Upper lobe of left lung (tissue), 4 donors: ENCODE data around the gene GNA14.

Source experiments
- POLR2AphosphoS5 ChIP-seq, 2 donors: sonication (generic); formaldehyde crosslinking; IDR thresholded peaks; one replicate each; pipeline ENCODE4 v1.5.1; 2017; ENCODE audit warnings: antibody characterized with exemption in 2 of 2
- TF ChIP-seq, protein P1 (sequence below), 6 experiments: fragments of 450-650 bp in 4 of 6; fragments of 200-600 bp in 2 of 6; sonication (generic) in 2 of 6; IDR thresholded peaks; one replicate each; pipeline ENCODE4 v1.5.1; 2016 to 2019; ENCODE audit warnings: antibody characterized with exemption in 6 of 6

DNA sequence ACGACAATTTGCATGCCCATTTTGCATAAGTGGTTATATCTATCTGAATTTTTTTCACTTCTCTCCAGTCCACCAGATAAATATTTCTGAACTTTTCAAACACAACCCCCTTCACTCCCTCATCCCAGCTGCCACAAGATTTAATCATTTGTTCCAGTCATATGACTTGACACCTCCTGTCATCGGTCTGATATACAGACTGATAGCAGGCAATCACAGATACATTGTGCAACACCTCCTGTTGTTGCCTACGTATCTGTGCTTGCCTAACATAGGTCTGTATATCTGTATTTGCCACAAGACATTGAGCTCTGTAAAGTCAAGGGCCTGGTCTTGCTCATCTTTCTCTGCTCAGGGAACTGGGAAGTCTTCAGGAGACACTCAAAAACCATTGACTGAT lies 65.6 kb downstream of the GNA14 start:
- TF ChIP-seq, protein P1, sequence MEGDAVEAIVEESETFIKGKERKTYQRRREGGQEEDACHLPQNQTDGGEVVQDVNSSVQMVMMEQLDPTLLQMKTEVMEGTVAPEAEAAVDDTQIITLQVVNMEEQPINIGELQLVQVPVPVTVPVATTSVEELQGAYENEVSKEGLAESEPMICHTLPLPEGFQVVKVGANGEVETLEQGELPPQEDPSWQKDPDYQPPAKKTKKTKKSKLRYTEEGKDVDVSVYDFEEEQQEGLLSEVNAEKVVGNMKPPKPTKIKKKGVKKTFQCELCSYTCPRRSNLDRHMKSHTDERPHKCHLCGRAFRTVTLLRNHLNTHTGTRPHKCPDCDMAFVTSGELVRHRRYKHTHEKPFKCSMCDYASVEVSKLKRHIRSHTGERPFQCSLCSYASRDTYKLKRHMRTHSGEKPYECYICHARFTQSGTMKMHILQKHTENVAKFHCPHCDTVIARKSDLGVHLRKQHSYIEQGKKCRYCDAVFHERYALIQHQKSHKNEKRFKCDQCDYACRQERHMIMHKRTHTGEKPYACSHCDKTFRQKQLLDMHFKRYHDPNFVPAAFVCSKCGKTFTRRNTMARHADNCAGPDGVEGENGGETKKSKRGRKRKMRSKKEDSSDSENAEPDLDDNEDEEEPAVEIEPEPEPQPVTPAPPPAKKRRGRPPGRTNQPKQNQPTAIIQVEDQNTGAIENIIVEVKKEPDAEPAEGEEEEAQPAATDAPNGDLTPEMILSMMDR (IDR thresholded peaks at IDR 0.05), result no peak
- no peak for TF ChIP-seq POLR2AphosphoS5 (IDR thresholded peaks at IDR 0.05)
